Gastroesophageal sphincter (tissue), 4 donors: ENCODE results near the gene ZNRF3. TPM values are rescaled to one million over a fixed set of nuclear protein-coding genes. Genes with fewer than 3 reads are reported as not detected.
"Not testable (repeated sequence)": the region's sequence is repeated elsewhere in the genome, so short reads cannot be mapped to it uniquely, and the experiment has no call there.

Experiments
- ATAC-seq: fragments of 150-250 bp; one replicate; pipeline ENCODE4 v1.9.1; 2016; ENCODE audit warnings: mild to moderate bottlenecking, moderate library complexity
- H3K27ac ChIP-seq, 4 donors: fragments of 200-600 bp; sonication (generic) in 3 of 4; 1 replicate in 3 of 4; 2 replicates in 1 of 4; pipeline ENCODE4 v1.5.1; 2016 to 2019
- H3K27me3 ChIP-seq: fragments of 200-600 bp; sonication (generic); one replicate; pipeline ENCODE4 v1.5.1; 2019
- H3K36me3 ChIP-seq, 2 donors: fragments of 200-600 bp; sonication (generic); one replicate each; pipeline ENCODE4 v1.5.1; 2019; ENCODE audit warnings: control low read depth in 1 of 2
- H3K4me1 ChIP-seq, 3 donors: fragments of 200-600 bp; sonication (generic); 1 replicate in 2 of 3; 2 replicates in 1 of 3; pipeline ENCODE4 v1.5.1; 2016 to 2019; ENCODE audit warnings: control low read depth in 2 of 3
- H3K4me3 ChIP-seq, 2 donors: fragments of 200-600 bp; sonication (generic); one replicate each; pipeline ENCODE4 v1.5.1; 2019; ENCODE audit warnings: mild to moderate bottlenecking in 1 of 2, moderate library complexity in 1 of 2
- H3K9me3 ChIP-seq, 3 donors: fragments of 200-600 bp; sonication (generic); one replicate each; pipeline ENCODE4 v1.5.1; 2017 to 2019; ENCODE audit warnings: control low read depth in 2 of 3
- EP300 ChIP-seq: sonication (generic); formaldehyde crosslinking; IDR thresholded peaks from one replicate; pipeline ENCODE4 v1.6.1; 2017; ENCODE audit warnings: antibody characterized with exemption, mild to moderate bottlenecking
- POLR2A ChIP-seq, 2 donors: fragments of 450-650 bp; IDR thresholded peaks; one replicate each; pipeline ENCODE4 v1.6.1; 2017; ENCODE audit warnings: antibody characterized with exemption in 2 of 2, mild to moderate bottlenecking in 2 of 2, moderate library complexity in 1 of 2
- POLR2AphosphoS5 ChIP-seq: sonication (generic); formaldehyde crosslinking; IDR thresholded peaks from one replicate; pipeline ENCODE4 v1.6.1; 2017; ENCODE audit warnings: antibody characterized with exemption
- WGBS, 2 donors: methylation state at CpG; one replicate each; pipeline ENCODE4 v1.1.5; 2018; ENCODE audit warnings: low coverage in 1 of 2; 5-methylcytosine and 5-hydroxymethylcytosine counted together
- total RNA-seq, 4 donors: library from RNA; depleted of rRNA; stranded (reverse); fragments of >200 nt; gene quantifications; one replicate each; pipeline ENCODE4 v1.1.0, GENCODE V29; 2016
- TF ChIP-seq, protein P1 (sequence below), 4 experiments: fragments of 200-600 bp in 2 of 4; fragments of 450-650 bp in 2 of 4; sonication (generic) in 1 of 4; IDR thresholded peaks; one replicate each; pipeline ENCODE4 v1.5.1; 2017 to 2019; ENCODE audit warnings: antibody characterized with exemption in 4 of 4, mild to moderate bottlenecking in 2 of 4, moderate library complexity in 2 of 4

Gene ZNRF3
- total RNA-seq, 4 donors from 2014 or later = 14.8 to 27.7 (median 19.8) TPM

DNA sequence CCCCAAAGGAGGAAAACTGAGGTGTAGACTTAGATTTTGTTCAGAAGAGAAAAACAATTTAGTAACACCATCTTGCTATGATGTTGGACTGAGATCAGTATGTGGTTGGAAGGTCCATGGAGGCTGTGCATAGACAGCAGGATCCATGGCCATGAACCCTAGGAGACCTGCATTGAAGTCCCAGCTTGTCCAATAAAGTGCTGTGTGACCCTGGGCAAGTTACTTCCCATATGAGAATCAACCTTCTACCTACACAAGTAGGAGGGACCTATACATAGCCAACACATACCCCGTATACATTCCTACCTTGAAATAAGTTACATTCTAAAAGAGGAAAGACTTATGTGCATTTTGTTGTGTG is 27.3 kb upstream of the ZNRF3 start:
- no peak for ATAC-seq
- H3K9me3 ChIP-seq = no peaks in the 10 kb centered on the region
- H3K36me3 ChIP-seq = no peaks in the 10 kb centered on the region
- TF ChIP-seq POLR2AphosphoS5 (no peak), EP300 (no peak), POLR2A (IDR thresholded peaks at IDR 0.05) (no peak)
- TF ChIP-seq, protein P1, sequence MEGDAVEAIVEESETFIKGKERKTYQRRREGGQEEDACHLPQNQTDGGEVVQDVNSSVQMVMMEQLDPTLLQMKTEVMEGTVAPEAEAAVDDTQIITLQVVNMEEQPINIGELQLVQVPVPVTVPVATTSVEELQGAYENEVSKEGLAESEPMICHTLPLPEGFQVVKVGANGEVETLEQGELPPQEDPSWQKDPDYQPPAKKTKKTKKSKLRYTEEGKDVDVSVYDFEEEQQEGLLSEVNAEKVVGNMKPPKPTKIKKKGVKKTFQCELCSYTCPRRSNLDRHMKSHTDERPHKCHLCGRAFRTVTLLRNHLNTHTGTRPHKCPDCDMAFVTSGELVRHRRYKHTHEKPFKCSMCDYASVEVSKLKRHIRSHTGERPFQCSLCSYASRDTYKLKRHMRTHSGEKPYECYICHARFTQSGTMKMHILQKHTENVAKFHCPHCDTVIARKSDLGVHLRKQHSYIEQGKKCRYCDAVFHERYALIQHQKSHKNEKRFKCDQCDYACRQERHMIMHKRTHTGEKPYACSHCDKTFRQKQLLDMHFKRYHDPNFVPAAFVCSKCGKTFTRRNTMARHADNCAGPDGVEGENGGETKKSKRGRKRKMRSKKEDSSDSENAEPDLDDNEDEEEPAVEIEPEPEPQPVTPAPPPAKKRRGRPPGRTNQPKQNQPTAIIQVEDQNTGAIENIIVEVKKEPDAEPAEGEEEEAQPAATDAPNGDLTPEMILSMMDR (IDR thresholded peaks at IDR 0.05) = no peak
- 67 to 91% methylated on average over 1 of the region's 1 CpG for WGBS, 2 donors
- H3K4me1 ChIP-seq = peaks cover 0 to 7% (median 2%) of the 10 kb centered on the region in 3 donors
- H3K27ac ChIP-seq = no peak overlapping the region
- H3K4me3 ChIP-seq = no peak overlapping the region
- H3K27me3 ChIP-seq = no peaks in the 10 kb centered on the region

DNA sequence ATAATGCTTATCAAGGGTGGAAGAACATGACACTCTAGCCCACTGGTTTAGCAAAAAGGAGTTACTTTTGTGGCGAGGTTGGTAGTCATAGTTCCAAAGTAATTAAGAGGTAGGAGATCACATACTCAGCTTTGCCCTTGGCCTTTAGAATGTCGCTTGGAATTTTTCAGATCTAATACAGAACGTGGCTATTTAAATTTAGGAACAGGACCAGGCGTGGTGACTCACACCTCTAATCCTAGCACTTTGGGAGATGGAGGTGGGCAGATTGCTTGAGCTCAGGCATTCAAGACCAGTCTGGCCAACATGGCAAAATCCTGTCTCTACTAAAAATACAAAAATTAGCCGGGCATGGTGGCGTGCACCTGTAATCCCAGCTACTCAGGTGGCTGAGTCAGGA is 26.1 kb upstream of the ZNRF3 start:
- H3K9me3 ChIP-seq = no peaks in the 10 kb centered on the region
- H3K4me1 ChIP-seq = peaks cover 0 to 7% (median 2%) of the 10 kb centered on the region in 3 donors
- H3K36me3 ChIP-seq = no peaks in the 10 kb centered on the region
- H3K4me3 ChIP-seq = no peak overlapping the region
- H3K27me3 ChIP-seq = no peaks in the 10 kb centered on the region
- ATAC-seq = no peak
- H3K27ac ChIP-seq = no peak overlapping the region
- 48 to 78% methylated on average over 2 to 6 of the region's 6 CpGs for WGBS, 2 donors
- TF ChIP-seq POLR2A (IDR thresholded peaks at IDR 0.05) = no peak
- no peak for TF ChIP-seq EP300
- no peak for TF ChIP-seq POLR2AphosphoS5
- TF ChIP-seq, protein P1 (IDR thresholded peaks at IDR 0.05) = no peak

DNA sequence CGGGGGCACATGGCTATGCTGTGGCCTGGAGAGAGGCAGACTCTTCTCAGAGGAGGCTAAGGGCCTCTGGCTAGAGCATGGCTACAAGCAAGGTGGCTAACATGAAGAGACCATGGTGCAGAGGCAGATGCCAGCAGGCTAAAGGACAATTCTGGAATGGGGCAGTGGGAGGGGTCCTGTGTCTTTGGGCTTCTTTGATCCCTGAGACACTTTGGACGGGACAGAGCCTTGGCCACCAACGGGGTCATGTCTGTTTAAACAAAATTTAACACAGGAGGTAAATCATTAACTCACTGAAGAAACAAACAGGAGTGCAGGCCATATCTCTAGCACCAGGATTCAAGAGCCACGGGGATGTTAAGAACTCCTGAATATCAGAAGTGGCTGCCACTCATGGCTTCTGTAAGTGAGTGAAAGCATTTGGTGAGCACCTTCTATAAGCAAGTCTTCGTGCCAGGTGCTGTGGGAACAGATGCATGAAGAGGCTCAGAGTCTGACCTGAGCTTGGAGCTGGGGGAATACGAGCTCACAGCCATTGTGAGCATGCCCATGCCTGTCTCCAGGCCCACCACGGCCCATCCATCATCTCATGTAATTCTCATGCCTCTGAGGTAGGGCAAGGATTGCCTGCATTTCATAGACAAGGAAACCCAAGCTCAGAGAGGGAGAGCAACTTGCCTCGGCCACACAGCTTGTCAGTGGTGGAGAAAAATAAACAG is 18.3 kb upstream of the ZNRF3 start:
- 70 to 85% methylated on average over 2 to 8 of the region's 8 CpGs for WGBS, 2 donors
- Histone ChIP-seq H3K27ac (no peak overlapping the region), H3K9me3 (no peaks in the 10 kb centered on the region), H3K36me3 (no peaks in the 10 kb centered on the region), H3K4me1 (no peaks in the 10 kb centered on the region), H3K27me3 (no peaks in the 10 kb centered on the region), H3K4me3 (no peak overlapping the region)
- ATAC-seq = no peak
- TF ChIP-seq POLR2A (IDR thresholded peaks at IDR 0.05) (no peak), EP300 (no peak), POLR2AphosphoS5 (no peak)
- TF ChIP-seq, protein P1 (IDR thresholded peaks at IDR 0.05) = no peak

DNA sequence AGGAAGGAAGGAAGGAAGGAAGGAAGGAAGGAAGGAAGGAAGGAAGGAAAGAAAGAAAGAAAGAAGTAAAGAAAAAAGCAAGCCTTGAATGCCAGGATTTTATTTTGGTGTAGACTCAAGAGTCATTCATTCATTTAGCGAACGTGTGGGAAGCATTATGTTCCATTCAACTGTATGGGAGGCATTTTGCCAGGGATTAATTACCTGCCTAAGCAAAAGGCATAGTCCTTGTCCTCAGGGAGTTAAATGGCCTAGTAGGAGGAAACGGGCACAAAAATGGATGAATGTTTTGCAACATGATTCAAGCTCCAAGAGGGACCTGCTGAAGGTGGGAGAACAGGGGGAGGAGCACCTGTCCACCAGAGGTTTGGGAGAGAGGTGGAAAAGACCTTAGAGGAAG is 16.2 kb upstream of the ZNRF3 start:
- TF ChIP-seq POLR2A (IDR thresholded peaks at IDR 0.05) (no peak), POLR2AphosphoS5 (no peak), EP300 (no peak)
- TF ChIP-seq, protein P1 (IDR thresholded peaks at IDR 0.05) = no peak

DNA sequence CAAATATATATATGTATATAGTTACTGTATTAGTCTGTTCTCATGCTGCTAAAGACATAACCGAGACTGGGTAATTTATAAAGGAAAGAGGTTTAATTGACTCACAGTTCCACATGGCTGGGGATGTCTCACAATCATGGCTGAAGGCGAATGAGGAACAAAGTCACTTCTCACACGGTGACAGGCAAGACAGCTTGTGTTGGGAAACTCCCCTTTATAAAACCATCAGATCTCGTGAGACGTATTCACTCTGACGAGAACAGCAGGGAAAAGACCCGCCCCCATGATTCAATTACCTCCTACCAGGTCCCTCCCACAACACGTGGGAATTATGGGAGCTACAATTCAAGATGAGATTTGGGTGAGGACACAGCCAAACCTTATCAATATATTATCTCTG is 15.0 kb upstream of the ZNRF3 start:
- 70 to 79% methylated on average over 3 to 8 of the region's 8 CpGs for WGBS, 2 donors

More for the DNA sequence above, 16.2 kb upstream of the ZNRF3 start:
- no peaks in the 10 kb centered on the region for H3K4me1 ChIP-seq
- no peak for ATAC-seq
- H3K27ac ChIP-seq = no peak overlapping the region
- 44 to 62% methylated on average over 3 of the region's 3 CpGs for WGBS, 2 donors
- no peaks in the 10 kb centered on the region for H3K27me3 ChIP-seq
- no peaks in the 10 kb centered on the region for H3K36me3 ChIP-seq
- no peak overlapping the region for H3K4me3 ChIP-seq
- H3K9me3 ChIP-seq = no peaks in the 10 kb centered on the region

More for the DNA sequence above, 15.0 kb upstream of the ZNRF3 start:
- H3K4me3 ChIP-seq, H3K27ac ChIP-seq, ATAC-seq, H3K36me3 ChIP-seq, H3K4me1 ChIP-seq, H3K27me3 ChIP-seq, H3K9me3 ChIP-seq: not testable (repeated sequence)
